ENCODE results near the gene FANCF. TPM values are rescaled to one million over a fixed set of nuclear protein-coding genes. Genes with fewer than 3 reads are reported as not detected.

FANCF gene
- total RNA-seq, 1 experiment from 2014 or later: 5.2 TPM

DNA sequence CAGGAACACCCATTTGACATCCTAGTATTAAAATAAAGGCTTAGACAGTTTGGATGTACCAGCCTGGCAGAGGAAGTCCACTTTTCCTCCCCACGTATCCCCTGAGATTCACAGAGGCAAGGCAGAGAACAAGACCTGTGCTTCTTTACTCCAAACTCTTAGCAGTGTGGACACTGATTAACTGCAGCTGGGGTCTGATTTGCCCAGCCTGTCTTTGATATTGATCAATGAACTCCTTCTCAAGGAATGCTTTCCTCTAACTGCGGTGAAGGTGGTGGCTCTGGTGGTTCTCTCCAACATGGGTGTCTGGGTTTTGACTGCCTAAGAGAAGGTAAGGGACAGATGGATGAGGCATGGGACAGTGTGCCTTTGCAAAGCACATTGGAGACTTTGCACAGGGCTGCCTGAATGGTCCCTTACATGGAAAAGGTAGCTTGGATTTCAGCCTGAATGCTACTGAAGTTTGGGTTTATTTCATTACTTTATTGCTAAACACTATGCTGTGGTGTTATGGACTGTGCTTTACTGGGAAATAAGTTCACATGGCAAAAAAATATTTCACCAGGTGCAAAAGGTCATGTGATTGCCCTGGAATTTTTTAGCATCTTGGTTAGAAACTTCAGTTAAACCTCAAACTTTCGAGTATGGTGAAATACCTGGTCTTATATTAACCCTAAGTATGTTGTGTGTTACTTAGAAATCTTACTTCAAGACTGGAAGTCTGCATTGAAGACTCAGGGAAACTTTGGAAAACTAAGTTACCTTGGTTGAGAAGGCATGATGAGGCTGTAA is 42.6 kb upstream of the FANCF start:
- no peaks in the 10 kb centered on the region for H3K79me2 ChIP-seq (ENCODE audit: insufficient read depth, low read length)
- no TSS peak for BruUV-seq (replicated peaks)
- ChIA-PET CTCF (no interaction called here), POLR2A (no interaction called here), RAD21 (ENCODE audit: low non-redundant PET in 1 of 2, low total read pairs in 2 of 2, uncharacterized antibody in 2 of 2, unreplicated experiment in 2 of 2) (no interaction called here)
- no peaks in the 10 kb centered on the region for H3K36me3 ChIP-seq (ENCODE audit: control insufficient read depth in 1 of 2, insufficient read depth in 2 of 2, low read length in 2 of 2)
- no peaks in the 10 kb centered on the region for H4K20me1 ChIP-seq (ENCODE audit: insufficient read depth)
- intact Hi-C loops (cut with micrococcal nuclease): no loop called here
- no peak overlapping the region for H2AFZ ChIP-seq (ENCODE audit: low read depth, low read length, poor library complexity, severe bottlenecking)
- H3K9ac ChIP-seq (ENCODE audit: low read length): no peak overlapping the region
- ATAC-seq: no peak
- no peaks in the 10 kb centered on the region for H3K9me2 ChIP-seq (ENCODE audit: insufficient read depth)
- peaks cover 22% of the 10 kb centered on the region for H3K27me3 ChIP-seq (ENCODE audit: insufficient read depth, low read length)
- TF ChIP-seq SRF (IDR thresholded peaks at IDR 0.05; ENCODE audit: low read depth) (no peak), EGR1 (IDR thresholded peaks at IDR 0.05; ENCODE audit: low read depth) (no peak), ZNF274 (IDR thresholded peaks at IDR 0.05; ENCODE audit: low read depth, low read length) (no peak)
- no peaks in the 10 kb centered on the region for H3K4me1 ChIP-seq (ENCODE audit: control insufficient read depth in 1 of 2, insufficient read depth in 2 of 2, low read length in 2 of 2)
- no peak overlapping the region for H3K4me2 ChIP-seq (ENCODE audit: low read length)
- no peak for DNase-seq (ENCODE audit: low read depth, low spot score)
- no peaks in the 10 kb centered on the region for H3K9me3 ChIP-seq (ENCODE audit: control insufficient read depth in 1 of 2, insufficient read depth in 1 of 2, low read depth in 1 of 2, low read length in 2 of 2)
- no peak overlapping the region for H3K4me3 ChIP-seq (replicated peaks in 1 of 2; ENCODE audit: low read depth in 1 of 2, low read length in 2 of 2)
- no peak overlapping the region for H3K27ac ChIP-seq (ENCODE audit: low read depth, low read length)

DNA sequence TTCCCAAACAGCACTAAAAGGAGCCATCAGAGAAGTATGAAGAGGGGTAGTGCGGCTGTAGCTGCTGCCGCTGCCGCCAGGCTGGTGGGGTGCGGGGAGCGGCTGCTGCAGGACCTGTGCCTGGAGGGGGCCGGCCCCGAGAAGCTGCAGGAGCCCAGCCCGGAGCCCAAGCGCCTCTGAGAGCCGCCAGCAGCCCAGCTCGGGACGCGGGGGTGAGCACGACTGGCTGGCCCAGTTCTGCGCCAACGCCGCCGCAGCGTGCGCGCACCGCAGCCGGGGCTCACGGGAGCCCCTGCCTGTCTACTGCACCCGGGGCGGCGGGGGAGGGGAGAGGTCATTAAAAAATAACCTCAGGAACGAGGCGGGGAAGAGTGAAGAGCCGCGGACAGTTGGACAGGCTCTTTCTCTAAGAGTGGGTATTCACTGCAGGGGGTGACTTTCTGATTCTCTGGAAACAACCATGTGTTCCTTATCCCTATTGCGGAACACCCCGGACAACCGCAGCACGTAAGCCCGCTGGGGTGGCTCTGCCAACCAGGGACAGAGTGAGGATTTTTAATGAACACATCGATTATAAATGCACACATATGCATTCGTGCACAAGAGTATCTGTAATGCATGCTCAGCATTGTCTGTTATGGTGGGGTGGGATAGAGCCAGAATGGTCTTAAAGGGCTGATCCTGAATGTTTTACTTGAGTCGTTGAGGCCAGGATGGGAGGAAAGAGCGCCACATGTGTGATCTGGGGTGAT is 41.2 kb upstream of the FANCF start:
- no peaks in the 10 kb centered on the region for H3K4me1 ChIP-seq (ENCODE audit: control insufficient read depth in 1 of 2, insufficient read depth in 2 of 2, low read length in 2 of 2)
- ChIA-PET POLR2A (no interaction called here), RAD21 (ENCODE audit: low non-redundant PET in 1 of 2, low total read pairs in 2 of 2, uncharacterized antibody in 2 of 2, unreplicated experiment in 2 of 2) (no interaction called here), CTCF (no interaction called here)
- no peak overlapping the region for H3K9ac ChIP-seq (ENCODE audit: low read length)
- no peak overlapping the region for H2AFZ ChIP-seq (ENCODE audit: low read depth, low read length, poor library complexity, severe bottlenecking)
- no peak for DNase-seq (ENCODE audit: low read depth, low spot score)
- H3K9me3 ChIP-seq (ENCODE audit: control insufficient read depth in 1 of 2, insufficient read depth in 1 of 2, low read depth in 1 of 2, low read length in 2 of 2): no peaks in the 10 kb centered on the region
- no peaks in the 10 kb centered on the region for H3K79me2 ChIP-seq (ENCODE audit: insufficient read depth, low read length)
- BruUV-seq (replicated peaks): no TSS peak
- H3K4me3 ChIP-seq (replicated peaks in 1 of 2; ENCODE audit: low read depth in 1 of 2, low read length in 2 of 2): no peak overlapping the region
- H3K27ac ChIP-seq (ENCODE audit: low read depth, low read length): no peak overlapping the region
- no peaks in the 10 kb centered on the region for H4K20me1 ChIP-seq (ENCODE audit: insufficient read depth)
- H3K9me2 ChIP-seq (ENCODE audit: insufficient read depth): no peaks in the 10 kb centered on the region
- TF ChIP-seq ATF3 (IDR thresholded peaks at IDR 0.05): no peak
- no peak for TF ChIP-seq ZFX (IDR thresholded peaks at IDR 0.05)
- no peak for TF ChIP-seq SIN3A (IDR thresholded peaks at IDR 0.05; ENCODE audit: low read depth)
- no peak for TF ChIP-seq JUND (IDR thresholded peaks at IDR 0.05)
- no peak for TF ChIP-seq SP1 (IDR thresholded peaks at IDR 0.05; ENCODE audit: low read depth)
- TF ChIP-seq EZH2phosphoT487 (IDR thresholded peaks at IDR 0.05; ENCODE audit: borderline replicate concordance): no peak
- ATAC-seq: no peak
- intact Hi-C loops (cut with micrococcal nuclease): no loop called here
- H3K36me3 ChIP-seq (ENCODE audit: control insufficient read depth in 1 of 2, insufficient read depth in 2 of 2, low read length in 2 of 2): no peaks in the 10 kb centered on the region
- no peak overlapping the region for H3K4me2 ChIP-seq (ENCODE audit: low read length)
- H3K27me3 ChIP-seq (ENCODE audit: insufficient read depth, low read length): peaks cover 17% of the 10 kb centered on the region

Data from HCT116 (cell line).